Loucy (cell line): Measurements from ENCODE around the gene OR5M11.

Experiments used
- H2AFZ ChIP-seq: fragments of 200-600 bp; sonication (generic); 2 replicates; pipeline ENCODE4 v1.6.0; 2016; ENCODE audit warnings: antibody characterized with exemption, mild to moderate bottlenecking, low read length, moderate library complexity
- H3F3A ChIP-seq: fragments of 200-600 bp; 2 replicates; pipeline ENCODE4 v1.6.0; 2016; ENCODE audit warnings: antibody characterized with exemption, low read depth, mild to moderate bottlenecking
- H3K27me3 ChIP-seq: fragments of 200-600 bp; sonication (generic); 2 replicates; pipeline ENCODE4 v1.6.1; 2014; ENCODE audit warnings: low read length, mild to moderate bottlenecking; ENCODE audit not compliant: insufficient read depth, poor library complexity, severe bottlenecking
- H3K36me3 ChIP-seq: fragments of 200-600 bp; sonication (generic); 2 replicates; pipeline ENCODE4 v1.6.1; 2016; ENCODE audit warnings: low read length; ENCODE audit not compliant: insufficient read depth
- H3K4me1 ChIP-seq: fragments of 200-600 bp; sonication (generic); 2 replicates; pipeline ENCODE4 v1.5.1; 2014; ENCODE audit warnings: low read length, mild to moderate bottlenecking; ENCODE audit not compliant: insufficient read depth, poor library complexity, severe bottlenecking
- H3K4me2 ChIP-seq: fragments of 200-600 bp; sonication (generic); 2 replicates; pipeline ENCODE4 v1.6.0; 2014; ENCODE audit warnings: antibody characterized with exemption, low read length, low read depth, mild to moderate bottlenecking; ENCODE audit not compliant: poor library complexity, severe bottlenecking
- H3K4me3 ChIP-seq: fragments of 200-600 bp; sonication (generic); 2 replicates; pipeline ENCODE4 v1.5.1; 2014; ENCODE audit warnings: low read length, mild to moderate bottlenecking, mixed read lengths; ENCODE audit not compliant: poor library complexity, severe bottlenecking
- H3K79me2 ChIP-seq: fragments of 200-600 bp; sonication (generic); 2 replicates; pipeline ENCODE4 v1.6.1; 2014; ENCODE audit warnings: low read length; ENCODE audit not compliant: insufficient read depth
- H3K9ac ChIP-seq: fragments of 200-600 bp; sonication (generic); 2 replicates; pipeline ENCODE4 v1.6.0; 2014; ENCODE audit warnings: mild to moderate bottlenecking, low read depth, low read length, moderate library complexity; ENCODE audit not compliant: poor library complexity, severe bottlenecking
- H3K9me2 ChIP-seq: fragments of 200-600 bp; sonication (generic); replicated peaks from 2 replicates; pipeline ENCODE4 v1.6.1; 2016; ENCODE audit warnings: low read depth, low read length, mixed read lengths
- H3K9me3 ChIP-seq: fragments of 200-600 bp; sonication (generic); 2 replicates; pipeline ENCODE4 v1.6.1; 2014; ENCODE audit warnings: mild to moderate bottlenecking, antibody characterized with exemption, low read length, low read depth; ENCODE audit not compliant: insufficient read depth
- H4K20me1 ChIP-seq: fragments of 200-600 bp; sonication (generic); 2 replicates; pipeline ENCODE4 v1.6.0; 2014; ENCODE audit warnings: antibody characterized with exemption, low read length, mild to moderate bottlenecking; ENCODE audit not compliant: insufficient read depth, poor library complexity, severe bottlenecking
- EZH2phosphoT487 ChIP-seq: fragments of 200-600 bp; IDR thresholded peaks from 2 replicates; pipeline ENCODE4 v1.6.1; 2018; ENCODE audit warnings: antibody characterized with exemption, mild to moderate bottlenecking, moderate library complexity, borderline replicate concordance
- TF ChIP-seq, protein P1 (sequence below): fragments of 200-600 bp; sonication (generic); conservative IDR thresholded peaks from 2 replicates; pipeline ENCODE4 v1.5.1; 2014; ENCODE audit warnings: mild to moderate bottlenecking, antibody characterized with exemption, low read length

The OR5M11 gene

GRCh38 chr11:56545531-56545930 lies 2.5 kb upstream of the OR5M11 start:
- Histone ChIP-seq H3K79me2 (no peaks in the 10 kb centered on the region), H3K9ac (no peak overlapping the region), H3K4me2 (no peak overlapping the region), H3K36me3 (no peaks in the 10 kb centered on the region), H3K4me1 (no peaks in the 10 kb centered on the region), H3K9me3 (no peaks in the 10 kb centered on the region), H2AFZ (no peak overlapping the region), H3F3A (no peaks in the 10 kb centered on the region), H3K27me3 (no peaks in the 10 kb centered on the region), H4K20me1 (no peaks in the 10 kb centered on the region), H3K4me3 (no peak overlapping the region), H3K9me2 (no peaks in the 10 kb centered on the region)
- no peak for TF ChIP-seq EZH2phosphoT487
- TF ChIP-seq, protein P1, sequence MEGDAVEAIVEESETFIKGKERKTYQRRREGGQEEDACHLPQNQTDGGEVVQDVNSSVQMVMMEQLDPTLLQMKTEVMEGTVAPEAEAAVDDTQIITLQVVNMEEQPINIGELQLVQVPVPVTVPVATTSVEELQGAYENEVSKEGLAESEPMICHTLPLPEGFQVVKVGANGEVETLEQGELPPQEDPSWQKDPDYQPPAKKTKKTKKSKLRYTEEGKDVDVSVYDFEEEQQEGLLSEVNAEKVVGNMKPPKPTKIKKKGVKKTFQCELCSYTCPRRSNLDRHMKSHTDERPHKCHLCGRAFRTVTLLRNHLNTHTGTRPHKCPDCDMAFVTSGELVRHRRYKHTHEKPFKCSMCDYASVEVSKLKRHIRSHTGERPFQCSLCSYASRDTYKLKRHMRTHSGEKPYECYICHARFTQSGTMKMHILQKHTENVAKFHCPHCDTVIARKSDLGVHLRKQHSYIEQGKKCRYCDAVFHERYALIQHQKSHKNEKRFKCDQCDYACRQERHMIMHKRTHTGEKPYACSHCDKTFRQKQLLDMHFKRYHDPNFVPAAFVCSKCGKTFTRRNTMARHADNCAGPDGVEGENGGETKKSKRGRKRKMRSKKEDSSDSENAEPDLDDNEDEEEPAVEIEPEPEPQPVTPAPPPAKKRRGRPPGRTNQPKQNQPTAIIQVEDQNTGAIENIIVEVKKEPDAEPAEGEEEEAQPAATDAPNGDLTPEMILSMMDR: no peak

DNA sequence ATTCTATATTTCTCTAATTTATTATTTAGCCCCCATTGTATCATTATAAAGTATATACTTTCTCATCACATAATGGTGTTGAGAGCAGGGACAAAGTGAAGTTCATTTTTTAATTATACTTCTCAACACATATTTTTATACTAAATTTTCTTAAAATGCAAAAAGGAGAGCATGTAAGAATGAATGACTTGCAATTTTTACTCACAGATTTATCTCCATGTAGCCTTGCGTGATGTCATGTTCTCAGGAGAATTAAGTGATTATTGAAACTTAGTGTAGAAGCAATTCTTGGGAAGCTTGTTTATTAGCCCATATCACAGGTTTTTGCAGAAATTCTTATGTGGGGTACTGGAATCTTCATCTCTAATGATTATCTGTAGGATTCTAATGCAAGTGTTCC lies 682 bp upstream of the OR5M11 start:
- H3K36me3 ChIP-seq: no peaks in the 10 kb centered on the region
- H3K9me2 ChIP-seq: no peaks in the 10 kb centered on the region
- no peaks in the 10 kb centered on the region for H3F3A ChIP-seq
- H4K20me1 ChIP-seq: no peaks in the 10 kb centered on the region
- H3K4me3 ChIP-seq: no peak overlapping the region
- H3K27me3 ChIP-seq: no peaks in the 10 kb centered on the region
- no peak overlapping the region for H3K9ac ChIP-seq
- H3K4me1 ChIP-seq: no peaks in the 10 kb centered on the region
- H3K9me3 ChIP-seq: no peaks in the 10 kb centered on the region
- no peak overlapping the region for H2AFZ ChIP-seq
- H3K79me2 ChIP-seq: no peaks in the 10 kb centered on the region
- H3K4me2 ChIP-seq: no peak overlapping the region
- no peak for TF ChIP-seq EZH2phosphoT487
- TF ChIP-seq, protein P1: no peak

- Histone ChIP-seq H3F3A (no peaks in the 10 kb centered on the region), H3K9ac (no peak overlapping the region), H3K79me2 (no peaks in the 10 kb centered on the region), H3K9me2 (no peaks in the 10 kb centered on the region), H3K9me3 (no peaks in the 10 kb centered on the region), H3K27me3 (no peaks in the 10 kb centered on the region), H3K36me3 (no peaks in the 10 kb centered on the region), H3K4me3 (no peak overlapping the region), H4K20me1 (no peaks in the 10 kb centered on the region), H3K4me1 (no peaks in the 10 kb centered on the region), H2AFZ (no peak overlapping the region), H3K4me2 (no peak overlapping the region)
- TF ChIP-seq EZH2phosphoT487: no peak
- TF ChIP-seq, protein P1: no peak
Observed at GRCh38 chr11:56533054-56533740, 9.9 kb downstream of the OR5M11 start.
